IMR-90 (cell line): Measurements from ENCODE around the gene FHDC1. TPM values are rescaled to one million over a fixed set of nuclear protein-coding genes. Genes with fewer than 3 reads are reported as not detected.

Experiments used
- ATAC-seq: fragments of 200-7000 bp; cut with Tn5 transposase; 2 replicates; pipeline ENCODE4 v1.9.1; 2020; ENCODE audit warnings: low read depth, mild to moderate bottlenecking, moderate library complexity
- BruUV-seq: library from RNA; stranded (reverse); fragments of 400-500 nt; replicated peaks from 2 replicates; lab custom pipeline; 2021; lab: Mats Ljungman, UMichigan
- CTCF ChIA-PET: fragments of 300-600 bp; formaldehyde crosslinking; extraction: SDS; loops from one replicate; lab custom pipeline; 2021; ENCODE audit warnings: antibody characterized with exemption; lab: Yijun Ruan, JAX
- POLR2A ChIA-PET: fragments of 300-600 bp; sonication (Branson Sonifier 250); formaldehyde crosslinking; loops from one replicate; lab custom pipeline; 2022; ENCODE audit warnings: antibody characterized with exemption; ENCODE audit not compliant: unreplicated experiment; lab: Charles Lee
- DNase-seq: peaks from one replicate; pipeline ENCODE4 v3.0.0; 2013
- H2AFZ ChIP-seq: replicated peaks from 2 replicates; pipeline ENCODE3; 2013; ENCODE audit warnings: low read length, mild to moderate bottlenecking; ENCODE audit not compliant: poor library complexity
- H2AK5ac ChIP-seq: 2 replicates; pipeline ENCODE4 v1.6.1; 2013; ENCODE audit warnings: low read depth, low read length, inconsistent platforms
- H2AK9ac ChIP-seq: replicated peaks from 2 replicates; pipeline ENCODE3; 2013; ENCODE audit warnings: mild to moderate bottlenecking, low read depth, low read length, moderate library complexity; ENCODE audit not compliant: poor library complexity
- H2BK120ac ChIP-seq: 2 replicates; pipeline ENCODE4 v1.6.1; 2013; ENCODE audit warnings: low read depth, low read length, inconsistent platforms
- H2BK15ac ChIP-seq: 3 replicates; pipeline ENCODE4 v1.6.1; 2013; ENCODE audit warnings: low read depth, low read length, inconsistent platforms
- H2BK20ac ChIP-seq: 2 replicates; pipeline ENCODE4 v1.6.1; 2013; ENCODE audit warnings: low read depth, mild to moderate bottlenecking, inconsistent platforms, low read length, moderate library complexity
- H2BK5ac ChIP-seq: 2 replicates; pipeline ENCODE4 v1.6.1; 2013; ENCODE audit warnings: mild to moderate bottlenecking, low read depth, low read length, inconsistent platforms; ENCODE audit not compliant: poor library complexity, severe bottlenecking
- H3K14ac ChIP-seq: replicated peaks from 2 replicates; pipeline ENCODE4 v1.6.1; 2013; ENCODE audit warnings: low read depth, low read length, inconsistent platforms
- H3K18ac ChIP-seq: 2 replicates; pipeline ENCODE4 v1.6.1; 2013; ENCODE audit warnings: low read depth, low read length, control low read depth
- H3K23ac ChIP-seq: 2 replicates; pipeline ENCODE4 v1.6.1; 2013; ENCODE audit warnings: low read depth, low read length, inconsistent platforms
- H3K27ac ChIP-seq: 2 replicates; pipeline ENCODE4 v1.5.1; 2013; ENCODE audit warnings: mild to moderate bottlenecking, control low read depth, low read length; ENCODE audit not compliant: insufficient read depth
- H3K27me3 ChIP-seq: 2 replicates; pipeline ENCODE4 v1.6.1; 2013; ENCODE audit warnings: low read length; ENCODE audit not compliant: control insufficient read depth, insufficient read depth
- H3K36me3 ChIP-seq: 2 replicates; pipeline ENCODE4 v1.6.1; 2013; ENCODE audit warnings: low read length, mixed read lengths; ENCODE audit not compliant: control insufficient read depth, insufficient read depth
- H3K4ac ChIP-seq: 2 replicates; pipeline ENCODE4 v1.6.1; 2013; ENCODE audit warnings: low read depth, low read length, inconsistent platforms
- H3K4me1 ChIP-seq: 2 replicates; pipeline ENCODE4 v1.6.1; 2013; ENCODE audit warnings: low read length, mixed read lengths; ENCODE audit not compliant: control insufficient read depth, insufficient read depth
- H3K4me2 ChIP-seq: 2 replicates; pipeline ENCODE4 v1.6.1; 2013; ENCODE audit warnings: low read depth, mild to moderate bottlenecking, control low read depth, low read length, moderate library complexity
- H3K4me3 ChIP-seq: 2 replicates; pipeline ENCODE4 v1.5.1; 2013; ENCODE audit warnings: low read depth, mild to moderate bottlenecking, control low read depth, low read length, moderate library complexity; ENCODE audit not compliant: insufficient read depth
- H3K56ac ChIP-seq: 2 replicates; pipeline ENCODE4 v1.6.1; 2013; ENCODE audit warnings: low read length, inconsistent platforms; ENCODE audit not compliant: insufficient read depth; ENCODE audit errors: extremely low read depth
- H3K79me1 ChIP-seq, 2 experiments: 2 replicates each; pipeline ENCODE4 v1.6.1; 2013; ENCODE audit warnings: low read length in 2 of 2, inconsistent platforms in 1 of 2, low read depth in 1 of 2
- H3K9ac ChIP-seq: 2 replicates; pipeline ENCODE4 v1.6.1; 2013; ENCODE audit warnings: low read depth, low read length, control low read depth
- H3K9me1 ChIP-seq: 2 replicates; pipeline ENCODE4 v1.6.1; 2013; ENCODE audit warnings: low read length, inconsistent platforms; ENCODE audit not compliant: insufficient read depth
- H3K9me3 ChIP-seq: 2 replicates; pipeline ENCODE4 v1.6.1; 2013; ENCODE audit warnings: low read length; ENCODE audit not compliant: control insufficient read depth, insufficient read depth
- H4K20me1 ChIP-seq: 2 replicates; pipeline ENCODE4 v1.6.1; 2013; ENCODE audit warnings: low read length, inconsistent platforms; ENCODE audit not compliant: insufficient read depth
- H4K5ac ChIP-seq: 2 replicates; pipeline ENCODE4 v1.6.1; 2013; ENCODE audit warnings: mild to moderate bottlenecking, low read depth, low read length, control low read depth
- H4K8ac ChIP-seq, 2 experiments: 2 replicates each; pipeline ENCODE4 v1.6.1; 2013; ENCODE audit warnings: low read depth in 2 of 2, low read length in 2 of 2, control low read depth in 1 of 2, inconsistent platforms in 1 of 2
- H4K91ac ChIP-seq: 2 replicates; pipeline ENCODE4 v1.6.1; 2013; ENCODE audit warnings: low read depth, low read length, inconsistent platforms; ENCODE audit not compliant: insufficient read depth
- BHLHE40 ChIP-seq: fragments of 150-350 bp; IDR thresholded peaks from 2 replicates; pipeline ENCODE4 v1.6.1; 2016; ENCODE audit warnings: mild to moderate bottlenecking, low read depth, low read length
- FOS ChIP-seq: fragments of 150-350 bp; IDR thresholded peaks from 2 replicates; pipeline ENCODE4 v1.6.1; 2016; ENCODE audit warnings: low read depth, low read length
- MAFK ChIP-seq: IDR thresholded peaks from 2 replicates; pipeline ENCODE4 v1.6.1; 2012; ENCODE audit warnings: low read depth, low read length, improper control_type of control experiment
- NFE2L2 ChIP-seq: fragments of 150-350 bp; IDR thresholded peaks from 2 replicates; pipeline ENCODE4 v1.6.1; 2016; ENCODE audit warnings: low read depth, mild to moderate bottlenecking, low read length
- RAD21 ChIP-seq: IDR thresholded peaks from 2 replicates; pipeline ENCODE4 v1.6.1; 2012; ENCODE audit warnings: low read length, improper control_type of control experiment
- SMC3 ChIP-seq: fragments of 150-350 bp; IDR thresholded peaks from 2 replicates; pipeline ENCODE4 v1.6.1; 2016; ENCODE audit warnings: low read depth, mild to moderate bottlenecking, antibody characterized with exemption, low read length, moderate library complexity
- USF2 ChIP-seq: fragments of 150-350 bp; IDR thresholded peaks from 2 replicates; pipeline ENCODE4 v1.6.1; 2017; ENCODE audit warnings: mild to moderate bottlenecking, antibody characterized with exemption, low read length, low read depth
- WGBS, 2 experiments: methylation state at CpG; one replicate each; pipeline versions ENCODE4 v1.1.5 to v1.1.7; 2013; ENCODE audit warnings: missing lambda C conversion rate in 2 of 2; ENCODE audit not compliant: insufficient read length in 1 of 2; ENCODE audit errors: extremely low coverage in 2 of 2; 5-methylcytosine and 5-hydroxymethylcytosine counted together
- dilution Hi-C: fragments of 300-500 bp; cut with HindIII; formaldehyde crosslinking; loops from one replicate; pipeline ENCODE4 v1.14.3; 2018; ENCODE audit warnings: low sequenced_read_pairs; ENCODE audit not compliant: unreplicated experiment
- in situ Hi-C: fragments of 300-500 bp; cut with MboI; formaldehyde crosslinking; loops from 3 replicates; pipeline ENCODE4 v1.14.3; 2019; ENCODE audit warnings: low sequenced_read_pairs, inconsistent platforms, mixed read lengths
- intact Hi-C: fragments of 100-400 bp; cut with micrococcal nuclease; formaldehyde crosslinking; loops from 2 replicates; pipeline ENCODE4 v1.10.0; 2022
- polyA plus RNA-seq, 3 experiments: library from polyadenylated mRNA; depleted of rRNA; stranded (reverse); fragments of >200 nt; gene quantifications; 2 replicates each; pipeline ENCODE4 v1.2.3, GENCODE V29; 2012; ENCODE audit warnings: low replicate concordance in 1 of 3
- total RNA-seq: library from RNA; depleted of rRNA; stranded (reverse); fragments of >200 nt; gene quantifications from 2 replicates; pipeline ENCODE4 v1.2.3, GENCODE V29; 2012
- TF ChIP-seq, protein P1 (sequence below): fragments of 150-350 bp; IDR thresholded peaks from 2 replicates; pipeline ENCODE4 v1.6.1; 2016; ENCODE audit warnings: low read depth, mild to moderate bottlenecking, low read length, moderate library complexity, borderline replicate concordance
- TF ChIP-seq, protein P2 (sequence below): conservative IDR thresholded peaks from 2 replicates; pipeline ENCODE4 v1.5.1; 2012; ENCODE audit warnings: mild to moderate bottlenecking, low read depth, low read length, improper control_type of control experiment

Gene FHDC1
- total and polyA plus RNA-seq, 2 of the 4 experiments (the other 2 are of a cell fraction), result under 0.01 to 0.09 TPM

- intact Hi-C loops, result no loop called here
- no peak overlapping the region for H3K9ac ChIP-seq
- H3K27ac ChIP-seq, result no peak overlapping the region
- no peaks in the 10 kb centered on the region for H3K4me1 ChIP-seq
- H2BK5ac ChIP-seq, result no peak overlapping the region
- no peak overlapping the region for H4K5ac ChIP-seq
- no peak overlapping the region for H4K8ac ChIP-seq
- TF ChIP-seq, protein P1, sequence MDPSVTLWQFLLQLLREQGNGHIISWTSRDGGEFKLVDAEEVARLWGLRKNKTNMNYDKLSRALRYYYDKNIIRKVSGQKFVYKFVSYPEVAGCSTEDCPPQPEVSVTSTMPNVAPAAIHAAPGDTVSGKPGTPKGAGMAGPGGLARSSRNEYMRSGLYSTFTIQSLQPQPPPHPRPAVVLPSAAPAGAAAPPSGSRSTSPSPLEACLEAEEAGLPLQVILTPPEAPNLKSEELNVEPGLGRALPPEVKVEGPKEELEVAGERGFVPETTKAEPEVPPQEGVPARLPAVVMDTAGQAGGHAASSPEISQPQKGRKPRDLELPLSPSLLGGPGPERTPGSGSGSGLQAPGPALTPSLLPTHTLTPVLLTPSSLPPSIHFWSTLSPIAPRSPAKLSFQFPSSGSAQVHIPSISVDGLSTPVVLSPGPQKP, result no peak
- TF ChIP-seq NFE2L2 (no peak), MAFK (no peak), BHLHE40 (no peak), FOS (no peak), RAD21 (no peak), SMC3 (no peak), USF2 (no peak)
- TF ChIP-seq, protein P2, sequence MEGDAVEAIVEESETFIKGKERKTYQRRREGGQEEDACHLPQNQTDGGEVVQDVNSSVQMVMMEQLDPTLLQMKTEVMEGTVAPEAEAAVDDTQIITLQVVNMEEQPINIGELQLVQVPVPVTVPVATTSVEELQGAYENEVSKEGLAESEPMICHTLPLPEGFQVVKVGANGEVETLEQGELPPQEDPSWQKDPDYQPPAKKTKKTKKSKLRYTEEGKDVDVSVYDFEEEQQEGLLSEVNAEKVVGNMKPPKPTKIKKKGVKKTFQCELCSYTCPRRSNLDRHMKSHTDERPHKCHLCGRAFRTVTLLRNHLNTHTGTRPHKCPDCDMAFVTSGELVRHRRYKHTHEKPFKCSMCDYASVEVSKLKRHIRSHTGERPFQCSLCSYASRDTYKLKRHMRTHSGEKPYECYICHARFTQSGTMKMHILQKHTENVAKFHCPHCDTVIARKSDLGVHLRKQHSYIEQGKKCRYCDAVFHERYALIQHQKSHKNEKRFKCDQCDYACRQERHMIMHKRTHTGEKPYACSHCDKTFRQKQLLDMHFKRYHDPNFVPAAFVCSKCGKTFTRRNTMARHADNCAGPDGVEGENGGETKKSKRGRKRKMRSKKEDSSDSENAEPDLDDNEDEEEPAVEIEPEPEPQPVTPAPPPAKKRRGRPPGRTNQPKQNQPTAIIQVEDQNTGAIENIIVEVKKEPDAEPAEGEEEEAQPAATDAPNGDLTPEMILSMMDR, result no peak
- H3K4me2 ChIP-seq, result no peak overlapping the region
- no peak for ATAC-seq
- in situ Hi-C loops, result no loop called here
- no peak overlapping the region for H2BK120ac ChIP-seq
- no peak overlapping the region for H2BK20ac ChIP-seq
- no peaks in the 10 kb centered on the region for H4K20me1 ChIP-seq
- dilution Hi-C loops, result no loop called here
- H2AFZ ChIP-seq, result no peak overlapping the region
- no peak overlapping the region for H2AK9ac ChIP-seq
- no TSS peak for BruUV-seq
- H4K91ac ChIP-seq, result no peak overlapping the region
- DNase-seq, result no peak
- no peak overlapping the region for H3K4ac ChIP-seq
- H3K4me3 ChIP-seq, result no peak overlapping the region
- no peak overlapping the region for H2BK15ac ChIP-seq
- no peaks in the 10 kb centered on the region for H3K9me1 ChIP-seq
- no peak overlapping the region for H3K18ac ChIP-seq
- H2AK5ac ChIP-seq, result no peak overlapping the region
- no peak overlapping the region for H3K14ac ChIP-seq
- no peaks in the 10 kb centered on the region for H3K36me3 ChIP-seq
- no peak overlapping the region for H3K23ac ChIP-seq
- H3K56ac ChIP-seq, result no peak overlapping the region
- no CpG with 5 or more reads among the region's 2 CpGs for WGBS, 2 experiments
- H3K9me3 ChIP-seq, result no peaks in the 10 kb centered on the region
- no peaks in the 10 kb centered on the region for H3K79me1 ChIP-seq
- POLR2A ChIA-PET, result no interaction called here
- H3K27me3 ChIP-seq, result peaks cover 58% of the 10 kb centered on the region
- CTCF ChIA-PET, result no interaction called here
Measured at GRCh38 chr4:153002110-153002509, 66.0 kb downstream of the FHDC1 start.
